HepG2 (cell line): ENCODE measurements around the gene CALU. TPM values are rescaled to one million over a fixed set of nuclear protein-coding genes. Genes with fewer than 3 reads are reported as not detected.
A peak's percentile ranks its signal among the peaks of the same experiment; 100 is the strongest.

Experiments used
- ATAC-seq: fragments of 200-7000 bp; cut with Tn5 transposase; 3 replicates; pipeline ENCODE4 v1.9.1; 2020; ENCODE audit warnings: mild to moderate bottlenecking, moderate library complexity
- BruUV-seq: library from RNA; stranded (reverse); fragments of 400-500 nt; replicated peaks from 2 replicates; lab custom pipeline; 2021; lab: Mats Ljungman, UMichigan
- CTCF ChIA-PET: fragments of 300-600 bp; formaldehyde crosslinking; extraction: SDS; loops from one replicate; lab custom pipeline; 2021; ENCODE audit warnings: low total read pairs, inconsistent platforms, low intra/inter-chr PET ratio; lab: Yijun Ruan, JAX
- POLR2A ChIA-PET: fragments of 350-600 bp; sonication (Branson Sonifier 250); formaldehyde crosslinking; loops from one replicate; lab custom pipeline; 2020; ENCODE audit warnings: antibody characterized with exemption, inconsistent platforms; lab: Yijun Ruan, JAX
- DNase-seq: peaks from one replicate; pipeline ENCODE4 v3.0.0-alpha.2; 2015; ENCODE audit warnings: low spot score
- FAIRE-seq: peaks from 3 replicates; lab custom pipeline; 2011; peaks lifted over from hg19 to GRCh38; lab: Jason Lieb, UNC
- H2AFZ ChIP-seq: one replicate; pipeline ENCODE4 v1.6.1; 2011; ENCODE audit warnings: low read length, inconsistent platforms
- H3K27ac ChIP-seq: fragments of 300-600 bp; 3 replicates; pipeline ENCODE4 v1.8.0; 2011; ENCODE audit warnings: mixed run types, mild to moderate bottlenecking, mixed read lengths, low read length, inconsistent platforms; ENCODE audit not compliant: insufficient read depth; ENCODE audit errors: extremely low read length
- H3K27me3 ChIP-seq, 2 experiments: fragments of 200-600 bp in 1 of 2; 2 replicates in 1 of 2; 3 replicates in 1 of 2; pipeline versions ENCODE4 v1.6.0 to v1.8.0; 2011; ENCODE audit warnings: low read length in 2 of 2, mild to moderate bottlenecking in 2 of 2, moderate library complexity in 2 of 2, inconsistent platforms in 1 of 2; ENCODE audit not compliant: insufficient read depth in 2 of 2, control insufficient read depth in 1 of 2
- H3K36me3 ChIP-seq, 2 experiments: fragments of 200-600 bp in 1 of 2; replicated peaks in 1 of 2; 2 replicates in 1 of 2; 3 replicates in 1 of 2; pipeline versions ENCODE4 v1.5.1 to v1.8.0; 2011; ENCODE audit warnings: low read length in 2 of 2, inconsistent platforms in 1 of 2; ENCODE audit not compliant: insufficient read depth in 2 of 2, control insufficient read depth in 1 of 2
- H3K4me1 ChIP-seq: 2 replicates; pipeline ENCODE4 v1.5.1; 2012; ENCODE audit warnings: low read length, inconsistent platforms; ENCODE audit not compliant: insufficient read depth
- H3K4me2 ChIP-seq: 2 replicates; pipeline ENCODE4 v1.6.0; 2011; ENCODE audit warnings: low read depth, low read length, inconsistent platforms
- H3K4me3 ChIP-seq, 3 experiments: fragments of 200-600 bp in 1 of 3; sonication (generic), shearing (Covaris generic) in 1 of 3; replicated peaks in 1 of 3; 2 replicates each; pipeline ENCODE4 v1.5.1; 2011 to 2016; ENCODE audit warnings: low read length in 3 of 3, inconsistent platforms in 2 of 3, low read depth in 2 of 3, mild to moderate bottlenecking in 2 of 3, control low read depth in 1 of 3, mixed read lengths in 1 of 3; ENCODE audit not compliant: insufficient read depth in 1 of 3
- H3K79me2 ChIP-seq: one replicate; pipeline ENCODE4 v1.6.1; 2011; ENCODE audit warnings: low read length, inconsistent platforms; ENCODE audit not compliant: insufficient read depth
- H3K9ac ChIP-seq: 2 replicates; pipeline ENCODE4 v1.6.0; 2011; ENCODE audit warnings: mild to moderate bottlenecking, low read depth, low read length, inconsistent platforms; ENCODE audit not compliant: insufficient read depth
- H3K9me3 ChIP-seq: 2 replicates; pipeline ENCODE4 v1.5.1; 2012; ENCODE audit warnings: mild to moderate bottlenecking, low read length
- H4K20me1 ChIP-seq: 2 replicates; pipeline ENCODE4 v1.6.0; 2011; ENCODE audit warnings: inconsistent platforms, mild to moderate bottlenecking, low read length, moderate library complexity; ENCODE audit not compliant: insufficient read depth
- FLYWCH1 ChIP-seq: sonication (generic); formaldehyde crosslinking; IDR thresholded peaks from 2 replicates; pipeline ENCODE4 v1.8.1; 2023; ENCODE audit warnings: mild to moderate bottlenecking, missing genetic modification reagents
- FOXM1 ChIP-seq: sonication (generic); formaldehyde crosslinking; IDR thresholded peaks from 2 replicates; pipeline ENCODE4 v1.5.0; 2020; ENCODE audit warnings: missing genetic modification reagents
- FOXO1 ChIP-seq: sonication (generic); formaldehyde crosslinking; IDR thresholded peaks from 2 replicates; pipeline ENCODE4 v1.4.0; 2020; ENCODE audit warnings: missing genetic modification reagents
- MAFF ChIP-seq: IDR thresholded peaks from 2 replicates; pipeline ENCODE4 v1.6.1; 2011; ENCODE audit warnings: low read depth, low read length, improper control_type of control experiment
- MAFK ChIP-seq, 2 experiments: IDR thresholded peaks in 1 of 2; conservative IDR thresholded peaks in 1 of 2; 2 replicates each; pipeline ENCODE4 v1.6.1; 2011; ENCODE audit warnings: improper control_type of control experiment in 2 of 2, low read length in 2 of 2
- SNRNP70 ChIP-seq: fragments of 200-400 bp; formaldehyde crosslinking; IDR thresholded peaks from 2 replicates; pipeline ENCODE4 v1.6.1; 2017; ENCODE audit warnings: mild to moderate bottlenecking, low read depth, low read length, moderate library complexity
- TMF1 ChIP-seq: sonication (generic); formaldehyde crosslinking; IDR thresholded peaks from 2 replicates; pipeline ENCODE4 v1.8.1; 2022; ENCODE audit warnings: low read depth, missing genetic modification reagents
- ZFY ChIP-seq: sonication (generic); formaldehyde crosslinking; IDR thresholded peaks from 2 replicates; pipeline ENCODE4 v1.4.0; 2020; ENCODE audit warnings: missing genetic modification reagents
- ZNF160 ChIP-seq: sonication (generic); formaldehyde crosslinking; IDR thresholded peaks from 2 replicates; pipeline ENCODE4 v1.8.0; 2022; ENCODE audit warnings: mild to moderate bottlenecking, inconsistent platforms, missing genetic modification reagents
- ZSCAN31 ChIP-seq: sonication (generic); formaldehyde crosslinking; IDR thresholded peaks from 2 replicates; pipeline ENCODE4 v1.5.0; 2020; ENCODE audit warnings: low read depth, mild to moderate bottlenecking, missing genetic modification reagents
- WGBS: methylation state at CpG from one replicate; pipeline ENCODE4 v1.1.6; 2017; ENCODE audit warnings: low lambda C conversion rate; 5-methylcytosine and 5-hydroxymethylcytosine counted together
- in situ Hi-C: cut with HindIII; loops from 2 replicates; pipeline ENCODE4 v1.10.0; 2017; ENCODE audit warnings: low pct_unique_long_range_greater_than_20kb; ENCODE audit not compliant: extremely low pct_ligation_motif_present
- intact Hi-C: fragments of 100-400 bp; cut with micrococcal nuclease; formaldehyde crosslinking; loops from one replicate; pipeline ENCODE4 v1.10.0; 2022; ENCODE audit not compliant: unreplicated experiment
- polyA plus RNA-seq, 8 experiments: library from polyadenylated mRNA; depleted of rRNA in 3 of 8; stranded (reverse) in 7 of 8; unstranded in 1 of 8; fragments of >200 nt; fragmentation: Illumina TruSeq in 4 of 8; extraction: Trizol in 4 of 8; gene quantifications; 2 replicates each; pipeline versions ENCODE4 v1.2.1 to v1.2.3, GENCODE V29; 2011 to 2016; ENCODE audit warnings: low read depth in 4 of 8, missing spikeins in 1 of 8, mixed read lengths in 1 of 8; ENCODE audit not compliant: insufficient read depth in 1 of 8
- total RNA-seq, 5 experiments: library from RNA; depleted of rRNA; stranded (reverse); fragments of >200 nt; fragmentation: Illumina TruSeq; extraction: Trizol; gene quantifications; 2 replicates each; pipeline ENCODE4 v1.2.3, GENCODE V29; 2016; ENCODE audit warnings: low read depth in 1 of 5
- TF ChIP-seq, protein P1 (sequence below): IDR thresholded peaks from 2 replicates; pipeline ENCODE4 v1.6.1; 2012; ENCODE audit warnings: inconsistent platforms
- TF ChIP-seq, protein P2 (sequence below): sonication (generic); formaldehyde crosslinking; IDR thresholded peaks from 2 replicates; pipeline ENCODE4 v1.4.0; 2020; ENCODE audit warnings: mild to moderate bottlenecking, low read depth, missing genetic modification reagents

The CALU gene
- total and polyA plus RNA-seq, 2 of the 13 experiments (the other 11 are each of a cell fraction or from before 2014, with no cell fraction given), result 198 to 252 TPM

- TF ChIP-seq ZFY (CRISPR knock-in tag), result 0 out of 2 replicates have a peak, but pooled peaks have one; percentile 14
- no peak for TF ChIP-seq ZNF160 (CRISPR knock-in tag)
- TF ChIP-seq ZSCAN31 (CRISPR knock-in tag), result no peak
- no peak for TF ChIP-seq TMF1 (CRISPR knock-in tag)
- TF ChIP-seq, protein P1, sequence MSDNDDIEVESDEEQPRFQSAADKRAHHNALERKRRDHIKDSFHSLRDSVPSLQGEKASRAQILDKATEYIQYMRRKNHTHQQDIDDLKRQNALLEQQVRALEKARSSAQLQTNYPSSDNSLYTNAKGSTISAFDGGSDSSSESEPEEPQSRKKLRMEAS, result peak; percentile 72
- TF ChIP-seq FLYWCH1 (CRISPR knock-in tag), result no peak
These were observed 45.7 kb upstream of the CALU start (continued) for GRCh38 chr7:128693373-128694015.

- Histone ChIP-seq H2AFZ (no peak overlapping the region), H3K4me3 (no peak overlapping the region), H3K4me2 (no peak overlapping the region), H3K9me3 (no peaks in the 10 kb centered on the region), H4K20me1 (no peaks in the 10 kb centered on the region), H3K36me3 (no peaks in the 10 kb centered on the region), H3K79me2 (no peaks in the 10 kb centered on the region), H3K27ac (no peak overlapping the region), H3K4me1 (no peaks in the 10 kb centered on the region), H3K9ac (no peak overlapping the region), H3K27me3 (peaks cover 2 to 34% of the 10 kb centered on the region in 2 experiments; a peak in 2 of 5 replicates)
- in situ Hi-C loops (no loop called here), intact Hi-C loops (no loop called here)
- TF ChIP-seq FOXM1 (CRISPR knock-in tag), result no peak
- TF ChIP-seq FOXO1 (CRISPR knock-in tag), result no peak
- peak; percentile 89 for TF ChIP-seq MAFF
- TF ChIP-seq SNRNP70, result no peak
- TF ChIP-seq, protein P2, sequence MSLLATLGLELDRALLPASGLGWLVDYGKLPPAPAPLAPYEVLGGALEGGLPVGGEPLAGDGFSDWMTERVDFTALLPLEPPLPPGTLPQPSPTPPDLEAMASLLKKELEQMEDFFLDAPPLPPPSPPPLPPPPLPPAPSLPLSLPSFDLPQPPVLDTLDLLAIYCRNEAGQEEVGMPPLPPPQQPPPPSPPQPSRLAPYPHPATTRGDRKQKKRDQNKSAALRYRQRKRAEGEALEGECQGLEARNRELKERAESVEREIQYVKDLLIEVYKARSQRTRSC (CRISPR knock-in tag), result no peak
- TF ChIP-seq MAFK (conservative IDR thresholded peaks at IDR 0.05 in 1 of 2, IDR thresholded peaks at IDR 0.05 in 1 of 2; ENCODE audit: low read length in 2 of 2), result peak; percentile 83 to 94
- CTCF ChIA-PET, result no interaction called here
- no peak for DNase-seq
- no peak for FAIRE-seq
- 4% methylated on average over 2 of the region's 2 CpGs for WGBS
- BruUV-seq, result no TSS peak
- POLR2A ChIA-PET, result no interaction called here
- ATAC-seq, result no peak
These were observed 44.4 kb upstream of the CALU start for GRCh38 chr7:128694738-128695137.
